ENCODE measurements around the gene FAM83F.

The FAM83F gene

DNA sequence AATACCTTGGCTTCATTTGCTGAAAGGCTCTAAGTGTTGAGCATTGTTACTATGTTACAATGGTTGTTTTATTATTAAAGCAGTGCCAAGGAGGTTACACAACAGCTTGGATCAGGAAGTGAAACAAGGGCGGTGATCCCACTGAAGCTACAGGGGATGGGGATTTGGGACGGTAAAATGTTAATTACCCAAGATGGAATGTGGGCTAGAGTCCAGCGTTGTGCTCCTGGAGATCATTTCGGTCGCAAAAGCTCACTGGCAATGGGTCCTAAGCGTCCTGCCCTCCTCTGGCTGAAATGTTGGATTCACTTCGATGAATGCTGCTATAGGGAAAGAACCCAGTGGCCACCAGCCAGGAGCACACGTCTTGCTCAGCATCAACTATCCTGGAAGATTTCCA, 48.3 kb downstream of the FAM83F start:
- peak overlapping the region; percentile 98 for H3K27ac ChIP-seq (ENCODE audit: low read depth, low read length)
- H3K4me3 ChIP-seq (ENCODE audit: low read depth in 1 of 2, low read length in 2 of 2) = peak overlapping the region in 1 of 2 donors; percentile 95
- no peak overlapping the region for H3K9ac ChIP-seq (ENCODE audit: low read length)
- H3K4me1 ChIP-seq (ENCODE audit: insufficient read depth, low read length) = peaks cover 24% of the 10 kb centered on the region
- H3K27me3 ChIP-seq (ENCODE audit: control insufficient read depth in 1 of 2, insufficient read depth in 2 of 2, low read length in 2 of 2) = peaks cover 6 to 9% of the 10 kb centered on the region in 2 donors
- H3K9me3 ChIP-seq (ENCODE audit: low read length) = no peaks in the 10 kb centered on the region
- no peaks in the 10 kb centered on the region for H3K36me3 ChIP-seq (ENCODE audit: insufficient read depth, low read length)

DNA sequence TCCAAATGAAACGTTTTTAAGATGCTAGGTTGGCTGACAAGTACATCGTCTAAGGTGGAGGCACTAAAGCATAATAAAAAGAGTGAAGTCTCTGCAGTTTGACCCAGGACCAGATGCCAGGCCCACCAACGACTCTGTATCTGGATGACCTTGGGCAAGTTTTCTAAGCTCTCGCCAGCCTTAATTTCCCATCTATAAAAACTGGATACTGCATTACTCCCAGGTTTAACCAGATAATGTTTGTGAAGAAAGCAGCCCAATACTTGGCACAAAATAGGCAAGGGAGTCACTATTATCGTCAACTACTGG, 49.0 kb downstream of the FAM83F start:
- Histone ChIP-seq H3K4me1 (ENCODE audit: insufficient read depth, low read length) (peaks cover 24% of the 10 kb centered on the region), H3K27ac (ENCODE audit: low read depth, low read length) (peak overlapping the region; percentile 98), H3K36me3 (ENCODE audit: insufficient read depth, low read length) (no peaks in the 10 kb centered on the region), H3K9ac (ENCODE audit: low read length) (peak overlapping the region; percentile 63), H3K9me3 (ENCODE audit: low read length) (no peaks in the 10 kb centered on the region), H3K27me3 (ENCODE audit: control insufficient read depth in 1 of 2, insufficient read depth in 2 of 2, low read length in 2 of 2) (peaks cover 0 to 4% of the 10 kb centered on the region in 2 donors), H3K4me3 (ENCODE audit: low read depth in 1 of 2, low read length in 2 of 2) (peak overlapping the region; percentile 82 to 95)

DNA sequence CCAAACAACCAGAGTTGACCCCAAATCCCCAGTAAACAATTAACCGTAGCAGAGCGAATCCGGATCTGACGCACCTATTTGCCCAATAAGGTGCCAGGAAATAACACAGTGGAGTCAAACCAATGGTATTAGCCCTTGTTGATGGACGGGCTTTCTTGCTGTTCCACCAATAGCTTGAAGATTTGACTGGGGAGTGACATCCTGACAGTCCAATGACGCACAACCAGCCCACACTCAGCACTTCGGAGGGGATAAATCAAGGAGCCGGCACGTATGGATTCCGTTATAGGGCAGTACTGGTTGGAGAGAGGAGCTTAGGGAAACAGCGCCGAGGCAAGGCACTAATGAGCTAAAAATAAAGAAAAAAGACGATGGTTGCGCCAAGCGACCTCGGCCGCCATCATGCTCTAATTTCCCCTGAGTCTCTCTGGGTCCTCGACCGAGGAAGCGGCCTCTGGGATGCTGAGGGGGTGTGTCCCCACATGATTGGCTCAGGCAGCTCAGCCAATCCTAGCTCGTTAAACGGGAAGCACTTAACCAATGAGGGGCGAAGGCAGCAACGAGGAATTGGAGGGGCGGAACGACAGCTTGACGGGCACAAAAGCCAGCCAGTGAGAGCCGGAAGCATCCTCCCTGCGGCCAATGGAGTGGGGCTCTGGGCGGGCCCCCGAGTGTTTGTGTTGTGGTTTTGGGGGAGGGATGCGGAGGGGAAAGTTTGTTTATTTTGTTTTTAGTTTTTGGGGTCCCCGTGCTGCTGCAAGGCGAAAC, 49.5 kb downstream of the FAM83F start:
- Histone ChIP-seq H3K4me3 (ENCODE audit: low read depth in 1 of 2, low read length in 2 of 2) (peak overlapping the region; percentile 82 to 95), H3K27me3 (ENCODE audit: control insufficient read depth in 1 of 2, insufficient read depth in 2 of 2, low read length in 2 of 2) (peaks cover 0 to 4% of the 10 kb centered on the region in 2 donors), H3K4me1 (ENCODE audit: insufficient read depth, low read length) (peaks cover 24% of the 10 kb centered on the region), H3K36me3 (ENCODE audit: insufficient read depth, low read length) (no peaks in the 10 kb centered on the region), H3K9me3 (ENCODE audit: low read length) (no peaks in the 10 kb centered on the region), H3K27ac (ENCODE audit: low read depth, low read length) (peak overlapping the region; percentile 98), H3K9ac (ENCODE audit: low read length) (peak overlapping the region; percentile 63)

DNA sequence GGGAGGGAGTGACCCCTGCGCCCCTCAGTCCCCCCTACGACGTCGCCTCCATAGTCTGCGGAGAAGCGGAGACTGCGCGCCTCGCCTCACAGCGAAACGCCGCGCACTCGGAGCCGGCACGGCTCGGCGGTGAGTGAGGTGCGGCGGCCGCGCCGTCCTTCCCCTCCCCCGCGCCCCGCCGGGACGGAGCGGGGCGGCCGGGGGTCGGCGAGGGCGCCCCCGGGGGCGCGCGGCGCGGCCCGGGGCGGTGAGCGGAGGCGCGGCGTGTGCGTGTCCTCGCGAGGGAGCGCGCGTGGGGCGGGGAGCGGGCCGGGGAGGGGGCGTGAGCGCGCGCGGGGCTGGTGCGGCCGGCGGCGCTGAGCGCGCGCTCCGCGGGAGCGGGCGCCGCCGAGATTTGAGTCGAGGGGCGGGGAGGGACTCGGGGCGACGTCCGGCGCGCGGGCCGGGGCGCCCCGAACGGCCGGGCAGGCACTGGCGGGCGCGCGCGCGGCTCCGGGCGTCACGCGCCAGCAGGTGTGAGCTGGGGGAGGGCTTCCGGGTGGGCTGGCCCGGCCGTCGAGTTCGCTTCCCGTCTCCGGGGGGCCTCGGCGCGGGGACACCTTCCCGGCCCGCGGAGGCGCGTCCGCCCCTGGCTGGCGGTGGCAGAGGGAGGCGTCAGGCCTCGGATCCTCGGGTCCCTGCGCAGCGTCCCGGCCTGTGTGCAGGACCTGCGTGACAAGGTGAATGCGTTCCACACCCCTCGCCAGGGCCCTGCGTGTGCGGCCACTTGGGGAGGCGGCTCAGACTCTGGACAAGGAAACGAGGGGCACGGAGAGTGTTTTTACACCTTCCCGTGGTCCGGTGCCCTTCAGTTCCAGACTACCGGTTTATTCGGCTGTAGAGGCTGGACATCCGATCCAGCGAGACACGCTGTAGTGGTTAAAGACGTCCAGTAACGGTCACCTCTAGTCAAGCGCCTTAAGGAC, 50.4 kb downstream of the FAM83F start:
- Histone ChIP-seq H3K4me3 (ENCODE audit: low read depth in 1 of 2, low read length in 2 of 2) (peak overlapping the region; percentile 69 to 95), H3K36me3 (ENCODE audit: insufficient read depth, low read length) (no peaks in the 10 kb centered on the region), H3K27me3 (ENCODE audit: control insufficient read depth in 1 of 2, insufficient read depth in 2 of 2, low read length in 2 of 2) (no peaks in the 10 kb centered on the region), H3K9ac (ENCODE audit: low read length) (peak overlapping the region; percentile 34), H3K4me1 (ENCODE audit: insufficient read depth, low read length) (peaks cover 24% of the 10 kb centered on the region), H3K9me3 (ENCODE audit: low read length) (no peaks in the 10 kb centered on the region), H3K27ac (ENCODE audit: low read depth, low read length) (peak overlapping the region; percentile 98)

DNA sequence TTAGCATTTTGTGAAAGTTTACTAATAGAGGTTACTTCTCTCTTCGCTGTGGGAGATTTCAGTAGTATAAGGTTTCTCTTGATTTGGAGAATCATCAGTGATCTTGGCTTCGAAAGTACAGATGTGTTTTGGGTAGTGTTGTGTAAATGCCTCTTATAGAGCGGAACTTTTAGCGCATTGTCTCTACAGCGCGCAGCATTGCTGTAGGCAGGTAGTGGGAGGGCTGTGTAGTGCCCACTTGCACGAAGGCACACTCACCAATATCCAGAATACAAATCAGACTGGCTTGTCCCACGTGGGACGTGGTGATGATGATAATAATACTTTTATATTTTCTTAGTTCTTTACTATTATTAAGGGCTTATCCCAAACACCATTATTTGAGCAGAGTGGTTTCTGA, 51.4 kb downstream of the FAM83F start:
- no peaks in the 10 kb centered on the region for H3K9me3 ChIP-seq (ENCODE audit: low read length)
- peak overlapping the region in 1 of 2 donors; percentile 74 for H3K4me3 ChIP-seq (ENCODE audit: low read depth in 1 of 2, low read length in 2 of 2)
- no peak overlapping the region for H3K27ac ChIP-seq (ENCODE audit: low read depth, low read length)
- no peaks in the 10 kb centered on the region for H3K27me3 ChIP-seq (ENCODE audit: control insufficient read depth in 1 of 2, insufficient read depth in 2 of 2, low read length in 2 of 2)
- peak overlapping the region; percentile 34 for H3K9ac ChIP-seq (ENCODE audit: low read length)
- peaks cover 24% of the 10 kb centered on the region for H3K4me1 ChIP-seq (ENCODE audit: insufficient read depth, low read length)
- H3K36me3 ChIP-seq (ENCODE audit: insufficient read depth, low read length) = no peaks in the 10 kb centered on the region

DNA sequence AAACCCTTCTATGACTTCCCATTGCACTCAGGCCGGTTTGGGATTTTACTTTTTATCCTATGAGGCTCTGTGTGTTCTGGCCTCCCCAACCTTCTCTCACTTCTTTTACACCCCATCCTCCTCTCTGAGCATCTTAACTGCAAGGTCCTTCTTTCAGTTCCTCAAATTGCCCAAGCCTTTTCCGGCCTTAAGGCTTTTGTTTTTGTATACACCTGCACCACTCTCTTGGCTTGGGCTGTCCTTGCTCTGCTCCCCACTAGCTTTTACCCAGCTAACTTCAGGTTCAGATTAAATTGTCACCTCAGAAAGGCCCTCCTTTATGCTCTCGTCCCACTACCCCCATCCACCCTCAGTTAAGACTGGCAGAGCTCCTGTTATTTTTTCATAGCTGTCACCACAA, 55.5 kb downstream of the FAM83F start:
- no peaks in the 10 kb centered on the region for H3K36me3 ChIP-seq (ENCODE audit: insufficient read depth, low read length)
- peaks cover 9% of the 10 kb centered on the region for H3K4me1 ChIP-seq (ENCODE audit: insufficient read depth, low read length)
- H3K9me3 ChIP-seq (ENCODE audit: low read length) = no peaks in the 10 kb centered on the region
- no peaks in the 10 kb centered on the region for H3K27me3 ChIP-seq (ENCODE audit: control insufficient read depth in 1 of 2, insufficient read depth in 2 of 2, low read length in 2 of 2)
- no peak overlapping the region for H3K4me3 ChIP-seq (ENCODE audit: low read depth in 1 of 2, low read length in 2 of 2)
- H3K27ac ChIP-seq (ENCODE audit: low read depth, low read length) = no peak overlapping the region
- H3K9ac ChIP-seq (ENCODE audit: low read length) = no peak overlapping the region

DNA sequence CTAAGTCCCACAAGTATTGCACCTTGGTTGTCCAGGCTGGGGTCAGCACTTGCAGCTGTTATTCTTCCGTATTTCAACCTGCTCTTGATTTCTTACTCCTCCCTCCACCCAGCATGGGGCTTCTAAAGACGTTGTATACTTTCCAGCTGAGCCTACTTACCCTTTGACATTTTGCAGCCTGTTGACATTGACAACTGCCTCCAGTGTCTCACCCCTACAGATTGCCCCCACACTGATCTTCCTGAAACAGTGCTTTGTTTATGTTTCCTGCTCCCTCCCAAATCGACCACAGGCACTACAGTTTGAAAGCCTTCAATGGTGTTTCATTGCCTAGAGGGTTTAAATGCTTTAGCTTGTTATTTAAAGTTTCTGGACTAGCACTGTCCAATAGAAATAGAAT, 56.6 kb downstream of the FAM83F start:
- Histone ChIP-seq H3K9me3 (ENCODE audit: low read length) (no peaks in the 10 kb centered on the region), H3K27ac (ENCODE audit: low read depth, low read length) (no peak overlapping the region)

DNA sequence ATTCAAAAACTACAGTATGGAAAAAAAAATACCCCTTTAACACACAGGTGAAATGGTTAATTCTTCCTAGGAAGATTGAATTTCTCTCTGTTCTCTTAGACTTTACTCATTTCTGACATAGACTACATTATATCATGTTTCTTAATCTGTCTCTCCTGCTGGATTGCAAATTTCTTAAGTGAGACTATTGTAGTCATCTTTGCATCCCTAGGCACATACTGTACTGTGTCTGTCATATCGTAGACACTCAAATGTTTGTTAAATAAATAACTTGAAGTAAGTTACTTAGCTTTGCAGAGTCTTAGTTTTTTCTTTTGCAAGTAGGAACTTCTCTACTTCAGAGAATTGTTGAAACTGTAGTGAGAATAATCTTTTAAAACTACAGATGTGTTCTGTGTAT, 58.7 kb downstream of the FAM83F start:
- Histone ChIP-seq H3K27ac (ENCODE audit: low read depth, low read length) (no peak overlapping the region), H3K4me1 (ENCODE audit: insufficient read depth, low read length) (peaks cover 1% of the 10 kb centered on the region)

More for the DNA sequence above, 56.6 kb downstream of the FAM83F start:
- no peak overlapping the region for H3K9ac ChIP-seq (ENCODE audit: low read length)
- no peaks in the 10 kb centered on the region for H3K36me3 ChIP-seq (ENCODE audit: insufficient read depth, low read length)
- peaks cover under 1% of the 10 kb centered on the region for H3K4me1 ChIP-seq (ENCODE audit: insufficient read depth, low read length)
- H3K27me3 ChIP-seq (ENCODE audit: control insufficient read depth in 1 of 2, insufficient read depth in 2 of 2, low read length in 2 of 2) = no peaks in the 10 kb centered on the region
- no peak overlapping the region for H3K4me3 ChIP-seq (ENCODE audit: low read depth in 1 of 2, low read length in 2 of 2)

DNA sequence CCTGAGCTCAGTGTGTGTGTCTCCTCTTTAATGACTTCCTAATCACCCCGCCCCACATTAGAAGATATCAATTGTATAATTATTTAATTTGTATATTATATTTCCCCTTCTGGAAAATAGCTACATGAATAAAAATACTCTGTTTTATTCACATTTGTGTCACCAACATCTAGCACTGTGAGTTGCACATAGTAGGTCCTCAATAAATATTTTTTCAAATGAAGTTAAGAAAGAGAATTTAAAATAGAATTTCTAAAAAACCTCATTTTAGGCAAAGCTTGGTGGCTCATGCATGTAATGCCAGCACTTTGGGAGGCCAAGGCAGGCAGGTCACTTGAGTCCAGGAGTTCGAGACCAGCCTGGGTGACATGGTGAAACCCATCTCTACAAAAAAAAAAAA, 59.7 kb downstream of the FAM83F start:
- Histone ChIP-seq H3K9me3 (ENCODE audit: low read length) (no peaks in the 10 kb centered on the region), H3K9ac (ENCODE audit: low read length) (no peak overlapping the region), H3K27me3 (ENCODE audit: control insufficient read depth in 1 of 2, insufficient read depth in 2 of 2, low read length in 2 of 2) (no peaks in the 10 kb centered on the region), H3K4me3 (ENCODE audit: low read depth in 1 of 2, low read length in 2 of 2) (no peak overlapping the region), H3K4me1 (ENCODE audit: insufficient read depth, low read length) (peaks cover 11% of the 10 kb centered on the region), H3K36me3 (ENCODE audit: insufficient read depth, low read length) (no peaks in the 10 kb centered on the region), H3K27ac (ENCODE audit: low read depth, low read length) (no peak overlapping the region)

More for the DNA sequence above, 58.7 kb downstream of the FAM83F start:
- H3K27me3 ChIP-seq (ENCODE audit: control insufficient read depth in 1 of 2, insufficient read depth in 2 of 2, low read length in 2 of 2) = no peaks in the 10 kb centered on the region
- no peaks in the 10 kb centered on the region for H3K36me3 ChIP-seq (ENCODE audit: insufficient read depth, low read length)
- no peak overlapping the region for H3K9ac ChIP-seq (ENCODE audit: low read length)
- no peaks in the 10 kb centered on the region for H3K9me3 ChIP-seq (ENCODE audit: low read length)
- H3K4me3 ChIP-seq (ENCODE audit: low read depth in 1 of 2, low read length in 2 of 2) = no peak overlapping the region

DNA sequence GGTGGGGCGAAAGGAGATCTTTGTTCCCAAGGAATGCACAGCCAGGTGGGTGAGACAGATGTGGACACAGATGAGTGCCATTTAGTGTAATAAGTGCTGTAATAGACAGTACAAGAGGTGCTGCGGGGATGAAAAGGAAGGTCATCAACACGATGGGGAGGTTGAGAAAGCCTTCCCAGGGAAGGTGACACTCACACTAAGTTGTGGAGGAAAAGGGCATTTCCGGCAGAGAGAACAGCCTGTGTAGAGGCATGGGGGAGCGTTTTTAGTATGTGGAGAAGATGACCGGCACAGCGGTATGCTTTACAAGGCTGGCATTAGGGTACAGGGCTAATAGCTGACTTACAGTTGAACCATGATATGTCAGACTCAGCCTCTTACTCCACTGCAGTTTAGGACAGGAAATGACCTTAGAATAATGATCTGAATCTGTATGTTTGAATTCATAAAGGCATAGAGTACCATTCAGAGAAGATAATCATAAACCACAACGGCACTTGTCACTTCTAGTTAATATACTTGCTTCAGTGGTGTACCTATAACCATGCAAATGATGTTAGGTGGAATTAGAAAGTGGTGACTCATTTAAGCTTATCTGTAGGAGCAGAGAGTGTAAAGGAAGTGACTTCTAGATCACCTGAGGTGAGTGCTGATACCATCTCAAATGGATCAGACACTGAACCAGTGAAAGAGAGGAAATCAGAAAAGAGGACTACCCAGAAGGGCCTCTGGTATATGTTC, 60.6 kb downstream of the FAM83F start:
- Histone ChIP-seq H3K9me3 (ENCODE audit: low read length) (no peaks in the 10 kb centered on the region), H3K4me1 (ENCODE audit: insufficient read depth, low read length) (peaks cover 11% of the 10 kb centered on the region), H3K4me3 (ENCODE audit: low read depth in 1 of 2, low read length in 2 of 2) (no peak overlapping the region), H3K27ac (ENCODE audit: low read depth, low read length) (no peak overlapping the region), H3K36me3 (ENCODE audit: insufficient read depth, low read length) (no peaks in the 10 kb centered on the region), H3K9ac (ENCODE audit: low read length) (no peak overlapping the region), H3K27me3 (ENCODE audit: control insufficient read depth in 1 of 2, insufficient read depth in 2 of 2, low read length in 2 of 2) (no peaks in the 10 kb centered on the region)

DNA sequence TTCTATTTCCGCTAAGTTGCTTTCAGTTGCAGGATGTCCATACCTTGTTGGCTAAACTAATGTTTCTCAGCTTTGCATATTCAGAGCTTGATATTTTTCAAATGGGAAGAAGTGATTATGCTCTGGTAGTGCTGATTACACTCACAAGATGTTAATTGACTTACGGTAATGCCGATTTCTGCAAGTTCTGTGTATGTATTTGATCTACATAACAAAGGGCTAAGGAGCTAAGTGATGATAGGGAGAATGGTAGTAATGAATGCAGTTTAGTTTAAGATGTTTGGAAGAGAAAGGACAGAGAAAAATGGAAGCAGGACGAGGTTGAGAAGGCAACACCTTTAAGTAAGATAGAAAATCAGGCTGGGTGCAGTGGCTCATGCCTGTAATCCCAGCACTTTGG, 61.4 kb downstream of the FAM83F start:
- H3K4me1 ChIP-seq (ENCODE audit: insufficient read depth, low read length) = peaks cover 11% of the 10 kb centered on the region
- H3K27ac ChIP-seq (ENCODE audit: low read depth, low read length) = no peak overlapping the region
- H3K27me3 ChIP-seq (ENCODE audit: control insufficient read depth in 1 of 2, insufficient read depth in 2 of 2, low read length in 2 of 2) = no peaks in the 10 kb centered on the region
- H3K9me3 ChIP-seq (ENCODE audit: low read length) = no peaks in the 10 kb centered on the region
- H3K9ac ChIP-seq (ENCODE audit: low read length) = no peak overlapping the region
- H3K36me3 ChIP-seq (ENCODE audit: insufficient read depth, low read length) = no peaks in the 10 kb centered on the region
- no peak overlapping the region for H3K4me3 ChIP-seq (ENCODE audit: low read depth in 1 of 2, low read length in 2 of 2)
